HL-60/S4 treated with phorbol 12-myristate 13-acetate at 8.2 ng/mL for 4 days and 3 days (cell line): Measurements from ENCODE around the gene LRRC4C.

ENCODE experiments used
- in situ Hi-C: fragments of 300-500 bp; cut with MboI; formaldehyde crosslinking; loops from 2 replicates; pipeline ENCODE4 v1.15.0; 2022; ENCODE audit warnings: low sequenced_read_pairs

LRRC4C gene

GRCh38 chr11:40759341-40759740 is 700.1 kb downstream of the LRRC4C start:
- in situ Hi-C loops, result loop anchor here (25.0 kb wide), 1 partner anchor 97 kb away; no protein-coding TSS in a partner anchor

GRCh38 chr11:40754297-40754696 is 705.2 kb downstream of the LRRC4C start:
- in situ Hi-C loops, result loop anchor here (25.0 kb wide), 1 partner anchor 92 kb away; no protein-coding TSS in a partner anchor

DNA sequence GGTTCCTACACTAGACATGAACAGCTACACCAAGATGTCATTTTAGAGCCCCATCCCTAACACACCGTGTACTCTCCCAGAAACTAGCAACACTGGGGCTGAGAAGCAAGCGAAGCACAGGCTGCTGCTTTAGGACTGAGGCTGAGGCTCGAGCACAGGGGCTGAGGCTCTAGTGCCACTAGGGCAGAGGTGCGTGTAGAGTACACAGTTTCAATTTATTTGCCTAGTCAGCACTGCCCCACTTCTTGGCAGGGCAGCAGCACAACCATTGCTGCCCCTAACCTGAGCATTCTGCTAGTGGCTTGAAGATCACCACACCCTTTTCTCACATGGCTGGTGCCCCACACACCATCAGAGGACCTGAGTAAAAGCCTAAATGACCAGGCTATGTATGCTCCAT is 713.2 kb downstream of the LRRC4C start:
- in situ Hi-C loops, result no loop called here

- in situ Hi-C loops, result no loop called here
Observed at GRCh38 chr11:40732132-40732531, 727.3 kb downstream of the LRRC4C start.

DNA sequence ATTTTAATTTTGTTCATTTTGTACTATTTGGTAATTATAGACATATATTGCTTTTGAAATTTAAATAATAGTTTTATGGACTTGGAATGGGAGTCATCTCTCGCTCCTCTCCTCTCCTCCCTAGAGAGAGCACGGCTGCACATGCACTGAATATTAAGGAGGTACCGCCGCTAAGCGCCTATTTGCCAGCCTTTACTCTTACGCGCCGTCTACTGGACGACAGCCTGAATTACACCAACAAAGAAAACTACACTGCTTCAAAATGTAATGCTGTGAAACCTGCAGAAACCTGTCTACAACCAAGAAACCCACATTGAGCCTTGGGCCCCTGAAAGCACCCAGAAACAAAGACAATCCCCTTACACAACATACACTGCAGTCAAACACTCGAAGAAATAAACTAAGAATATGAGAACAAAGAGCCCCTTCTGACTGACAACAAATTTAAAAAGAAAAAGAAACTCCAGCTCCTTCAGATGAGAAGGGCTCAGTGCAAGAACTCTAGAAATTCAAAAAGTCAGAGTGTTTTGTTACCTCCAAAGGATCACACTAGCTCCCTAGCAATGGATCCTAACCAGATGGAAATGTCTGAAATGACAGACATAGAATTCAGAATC is 737.2 kb downstream of the LRRC4C start:
- in situ Hi-C loops, result no loop called here

- in situ Hi-C loops, result no loop called here
Observed at GRCh38 chr11:40716344-40717130, 742.9 kb downstream of the LRRC4C start.

GRCh38 chr11:40713083-40713482 is 746.4 kb downstream of the LRRC4C start:
- in situ Hi-C loops, result no loop called here

DNA sequence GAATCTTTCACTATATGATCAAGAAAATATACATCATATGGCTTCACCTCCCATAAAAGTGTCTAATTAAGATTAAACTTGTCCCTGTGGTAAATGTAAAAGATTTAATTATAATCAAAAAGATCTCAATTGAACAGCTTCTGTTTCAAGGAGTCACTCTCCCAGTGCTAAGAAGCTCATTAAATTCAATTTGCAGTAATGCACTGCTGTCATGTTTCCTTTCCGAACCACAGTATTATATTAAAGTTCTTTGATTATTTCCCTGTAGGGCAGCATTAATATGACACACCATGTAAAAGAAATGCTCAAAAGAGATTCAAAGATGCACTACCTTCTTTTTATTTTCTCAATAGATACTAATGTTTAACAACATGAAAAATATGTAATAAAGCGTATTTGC is 758.4 kb downstream of the LRRC4C start:
- in situ Hi-C loops, result no loop called here

DNA sequence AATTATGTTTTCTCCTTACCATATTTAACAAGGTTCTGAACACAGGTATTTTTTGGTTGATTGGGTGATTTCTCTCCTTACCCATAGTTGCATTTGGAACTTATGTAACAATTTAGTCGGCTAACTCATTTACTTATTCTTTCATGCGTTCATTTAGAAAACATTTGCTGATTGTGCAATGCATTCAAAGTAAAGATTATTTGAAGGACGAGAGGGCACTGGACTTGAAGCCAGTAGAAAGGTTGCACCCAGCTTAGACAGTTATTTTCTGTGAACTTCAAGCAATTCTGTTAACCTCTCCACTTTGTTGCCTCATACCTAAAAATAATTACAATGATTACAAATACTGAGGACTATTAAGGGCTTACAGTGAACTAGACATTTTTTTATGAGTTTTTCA is 769.6 kb downstream of the LRRC4C start:
- in situ Hi-C loops, result no loop called here

GRCh38 chr11:40688369-40688768 is 771.1 kb downstream of the LRRC4C start:
- in situ Hi-C loops, result no loop called here

DNA sequence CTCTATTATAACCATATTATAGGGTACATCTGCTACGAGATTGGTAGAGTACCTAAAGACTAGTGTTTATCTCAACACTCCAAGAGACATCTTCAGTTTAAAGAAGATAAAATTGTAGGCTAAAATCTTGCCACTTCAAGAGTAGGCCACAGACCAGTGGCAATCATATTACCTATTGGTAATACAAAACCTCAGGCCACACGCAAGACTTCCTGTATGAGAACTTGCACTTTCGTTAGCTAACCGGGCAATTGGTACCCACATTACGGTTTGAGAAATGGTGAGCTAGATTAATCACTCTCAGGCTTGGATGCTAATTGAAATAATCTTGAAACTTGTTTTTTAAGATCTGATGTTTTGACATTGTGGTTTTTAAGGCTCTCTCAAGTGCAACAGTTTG is 772.7 kb downstream of the LRRC4C start:
- in situ Hi-C loops, result no loop called here

DNA sequence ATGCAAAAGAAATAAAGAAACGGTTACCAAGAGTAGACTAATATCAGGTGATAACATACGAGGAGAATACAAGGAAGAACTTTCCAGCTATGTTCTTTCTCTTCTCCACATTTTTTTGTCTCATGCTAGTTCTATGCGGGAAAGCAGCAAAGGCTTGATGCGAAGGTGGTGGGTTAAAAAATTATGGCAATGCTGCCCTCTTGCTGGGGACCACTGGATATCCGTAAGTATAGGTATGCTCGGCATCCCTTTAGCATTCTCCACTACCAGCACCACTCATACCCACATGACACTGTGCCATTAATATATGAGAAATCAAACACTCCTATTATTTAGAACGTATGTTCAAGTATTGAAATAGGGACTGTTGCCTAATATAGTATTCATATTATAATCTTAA is 776.4 kb downstream of the LRRC4C start:
- in situ Hi-C loops, result no loop called here

DNA sequence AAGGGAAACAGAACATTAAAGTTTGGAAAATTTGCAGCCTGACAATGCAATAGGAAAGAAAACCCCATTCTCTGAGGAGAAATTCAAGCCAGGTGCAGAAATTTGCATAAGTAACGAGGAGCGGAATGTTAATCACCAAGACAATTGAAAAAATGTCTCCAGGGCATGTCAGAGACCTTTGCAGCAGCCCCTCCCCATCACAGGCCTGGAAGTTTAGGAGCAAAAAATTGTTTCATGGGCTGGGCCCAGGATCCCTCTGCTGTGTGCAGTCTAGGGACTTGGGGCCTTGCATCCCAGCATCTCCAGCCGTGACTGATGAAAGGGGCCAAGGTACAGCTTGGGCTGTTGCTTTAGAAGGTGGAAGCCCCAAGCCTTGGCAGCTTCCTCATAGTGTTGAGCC is 780.2 kb downstream of the LRRC4C start:
- in situ Hi-C loops, result no loop called here

GRCh38 chr11:40647295-40647694 is 812.2 kb downstream of the LRRC4C start:
- in situ Hi-C loops, result no loop called here

DNA sequence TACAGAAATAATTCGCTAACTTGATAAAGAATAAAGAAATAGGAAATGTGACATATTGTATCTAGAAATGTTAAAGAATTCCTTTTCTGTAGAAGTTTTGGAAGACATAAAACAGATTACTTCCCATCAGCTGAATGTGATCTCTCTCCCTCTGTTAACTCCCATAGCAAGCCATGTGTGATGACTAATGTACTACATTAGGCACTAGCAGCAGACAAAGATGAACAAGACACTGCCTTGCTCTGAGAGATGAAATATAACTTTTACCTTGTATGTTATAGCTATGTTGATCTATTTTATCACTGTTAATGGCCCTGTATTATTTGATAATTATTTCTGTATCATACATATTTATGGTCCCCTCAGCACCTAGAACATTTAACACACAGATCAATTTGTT is 817.2 kb downstream of the LRRC4C start:
- in situ Hi-C loops, result no loop called here

DNA sequence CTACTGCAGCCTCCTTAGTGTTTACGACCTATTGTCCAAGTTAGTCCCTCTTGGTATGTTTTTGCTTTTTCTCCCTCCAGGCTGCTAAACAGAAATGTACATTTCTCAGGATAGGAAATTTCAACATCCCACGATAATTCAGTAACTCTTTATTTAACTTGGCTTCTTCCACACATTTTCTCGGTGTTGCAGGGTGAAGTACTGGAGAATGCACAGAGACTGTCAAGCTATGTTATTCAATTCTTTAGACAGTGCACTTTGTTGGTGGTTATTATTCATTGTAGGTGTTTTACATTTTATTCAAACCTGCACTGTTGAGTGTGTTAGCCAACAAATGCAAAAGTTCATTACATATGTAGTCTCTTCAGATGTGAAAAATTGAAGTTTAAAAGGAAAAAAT is 839.8 kb downstream of the LRRC4C start:
- in situ Hi-C loops, result no loop called here

- in situ Hi-C loops, result no loop called here
Observed at GRCh38 chr11:40606800-40607199, 852.7 kb downstream of the LRRC4C start.

DNA sequence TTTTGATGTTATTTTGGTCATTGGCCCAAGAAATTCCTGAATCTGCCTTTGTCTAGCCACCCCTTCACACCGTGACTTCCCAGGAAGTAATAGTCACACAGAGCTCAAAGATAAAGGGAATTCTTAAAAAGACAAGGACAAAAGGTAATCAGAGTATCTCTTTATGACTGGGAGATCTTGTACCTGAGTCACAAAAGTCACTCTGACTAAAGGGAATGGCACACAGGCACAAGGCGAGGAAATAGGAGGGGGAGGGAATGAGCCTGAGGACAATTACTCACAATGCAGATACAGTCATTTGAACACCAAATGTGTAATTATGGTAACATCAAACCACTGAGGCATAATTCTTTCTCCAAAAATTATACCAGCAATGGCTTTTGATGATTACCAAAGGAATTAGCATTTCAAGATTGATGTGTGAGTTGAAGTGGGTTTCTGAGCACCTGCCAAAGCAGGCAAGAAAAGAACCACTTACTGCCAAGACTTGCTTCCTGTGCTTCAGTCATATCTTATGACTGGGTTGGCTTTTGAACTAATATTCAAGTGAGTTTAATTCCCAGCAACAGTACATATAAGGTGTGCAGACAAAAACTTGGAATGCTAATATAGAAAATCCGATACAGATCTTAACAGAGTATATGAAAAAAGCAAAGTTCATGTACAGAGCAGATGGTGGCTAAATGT is 856.4 kb downstream of the LRRC4C start:
- in situ Hi-C loops, result no loop called here

DNA sequence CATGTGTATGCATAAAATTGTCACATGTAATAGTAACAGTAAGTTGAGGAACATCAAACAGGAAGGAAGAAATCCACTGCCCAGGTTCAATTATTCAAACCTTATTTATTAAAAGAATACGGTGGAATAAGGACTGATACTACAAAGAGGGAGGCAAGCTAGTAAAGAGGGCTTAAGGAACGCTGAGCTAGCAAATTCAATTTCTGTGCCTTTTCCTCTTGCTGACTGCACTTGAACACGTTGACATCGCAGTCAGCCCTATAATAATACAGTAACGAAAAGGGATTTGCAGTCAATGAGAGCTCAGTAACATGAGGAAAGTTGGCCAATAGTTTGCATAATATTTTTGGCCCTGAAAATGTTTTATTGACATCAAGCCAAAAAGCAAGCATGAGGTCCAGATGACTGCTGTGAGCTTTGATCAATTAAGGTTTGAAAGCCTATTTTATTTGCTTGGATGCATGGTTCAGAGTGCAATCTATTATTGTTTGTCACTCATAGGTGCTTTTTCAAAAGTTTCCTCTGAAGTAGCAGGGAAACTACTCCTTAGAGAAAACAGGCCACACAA is 861.8 kb downstream of the LRRC4C start:
- in situ Hi-C loops, result no loop called here

- in situ Hi-C loops, result no loop called here
Observed at GRCh38 chr11:40573254-40573891, 886.1 kb downstream of the LRRC4C start.

DNA sequence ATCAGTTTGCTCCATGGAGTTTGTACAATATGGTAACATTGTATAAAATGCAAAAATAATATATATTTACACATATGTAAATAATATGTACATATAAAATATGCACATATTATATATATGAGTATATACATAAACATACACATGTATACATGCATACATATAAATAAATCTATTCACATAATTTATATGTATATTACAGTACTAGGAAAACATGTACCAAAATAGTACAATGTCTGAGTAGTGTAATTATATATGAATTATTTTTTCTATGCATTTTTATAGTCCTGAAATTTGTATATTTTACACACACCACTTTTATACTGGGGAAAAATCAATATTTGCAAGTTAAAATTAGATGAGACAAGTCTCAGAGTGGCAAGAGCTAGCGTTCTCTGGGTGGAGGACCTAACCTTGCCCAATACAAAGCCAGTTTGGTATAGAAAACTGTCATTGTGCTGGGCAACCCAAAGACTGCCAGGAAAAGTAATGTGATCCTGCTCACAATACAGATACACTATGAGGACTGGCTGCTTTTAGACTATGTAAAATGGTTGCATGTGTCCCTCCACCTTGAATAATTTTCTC is 889.4 kb downstream of the LRRC4C start:
- in situ Hi-C loops, result no loop called here
